H1 (cell line): ENCODE results near the gene KRT23. TPM values are rescaled to one million over a fixed set of nuclear protein-coding genes. Genes with fewer than 3 reads are reported as not detected.

Experiments
- CTCF ChIA-PET: fragments of 300-600 bp; sonication (Branson Sonifier 250); formaldehyde crosslinking; loops from one replicate; lab custom pipeline; 2021; ENCODE audit not compliant: partially characterized antibody; lab: Charles Lee
- POLR2A ChIA-PET: fragments of 300-600 bp; sonication (Branson Sonifier 250); formaldehyde crosslinking; loops from one replicate; lab custom pipeline; 2021; ENCODE audit warnings: inconsistent platforms; ENCODE audit not compliant: partially characterized antibody; lab: Charles Lee
- DNase-seq, 2 experiments: peaks; one replicate each; pipeline versions ENCODE4 v3.0.0 to v3.0.0-alpha.2; 2010 to 2022; ENCODE audit warnings: low spot score in 2 of 2, low read depth in 1 of 2, mixed read lengths in 1 of 2
- FAIRE-seq: peaks from 2 replicates; lab custom pipeline; 2011; peaks lifted over from hg19 to GRCh38; lab: Jason Lieb, UNC
- H2AFZ ChIP-seq: 2 replicates; pipeline ENCODE4 v1.8.1; 2012; ENCODE audit warnings: low read length, inconsistent platforms
- H2AK5ac ChIP-seq: 2 replicates; pipeline ENCODE4 v1.6.1; 2013; ENCODE audit warnings: low read depth, low read length
- H2BK120ac ChIP-seq: replicated peaks from 2 replicates; pipeline ENCODE3; 2013; ENCODE audit warnings: low read depth, low read length, inconsistent platforms
- H2BK12ac ChIP-seq: 2 replicates; pipeline ENCODE4 v1.6.1; 2013; ENCODE audit warnings: low read depth, low read length
- H2BK15ac ChIP-seq: 2 replicates; pipeline ENCODE4 v1.6.1; 2013; ENCODE audit warnings: low read length
- H2BK20ac ChIP-seq: 2 replicates; pipeline ENCODE4 v1.6.1; 2013; ENCODE audit warnings: low read length
- H2BK5ac ChIP-seq: 2 replicates; pipeline ENCODE4 v1.6.1; 2013; ENCODE audit warnings: low read depth, low read length
- H3K14ac ChIP-seq: 2 replicates; pipeline ENCODE4 v1.6.1; 2013; ENCODE audit warnings: inconsistent platforms; ENCODE audit not compliant: insufficient read length
- H3K18ac ChIP-seq: 2 replicates; pipeline ENCODE4 v1.6.1; 2013; ENCODE audit warnings: low read length; ENCODE audit errors: extremely low read depth
- H3K23ac ChIP-seq: 2 replicates; pipeline ENCODE4 v1.6.1; 2013; ENCODE audit warnings: inconsistent platforms; ENCODE audit not compliant: insufficient read length
- H3K23me2 ChIP-seq: 2 replicates; pipeline ENCODE4 v1.6.1; 2013; ENCODE audit warnings: low read depth, low read length
- H3K27ac ChIP-seq: 2 replicates; pipeline ENCODE4 v1.6.1; 2011; ENCODE audit warnings: low read depth, low read length, inconsistent platforms
- H3K27me3 ChIP-seq, 4 experiments: replicated peaks in 1 of 4; 1 replicate in 1 of 4; 2 replicates in 3 of 4; pipeline versions ENCODE4 v1.6.1 to v1.8.1; 2011 to 2013; ENCODE audit warnings: low read length in 3 of 4, mild to moderate bottlenecking in 3 of 4, inconsistent platforms in 2 of 4, mixed read lengths in 2 of 4, moderate library complexity in 1 of 4; ENCODE audit not compliant: control insufficient read depth in 3 of 4, insufficient read depth in 3 of 4; ENCODE audit errors: extremely low read depth in 1 of 4
- H3K36me3 ChIP-seq, 4 experiments: 2 replicates each; pipeline versions ENCODE4 v1.6.1 to v1.8.1; 2011 to 2013; ENCODE audit warnings: mild to moderate bottlenecking in 4 of 4, low read length in 3 of 4, moderate library complexity in 2 of 4, control low read depth in 1 of 4, inconsistent platforms in 1 of 4; ENCODE audit not compliant: insufficient read depth in 4 of 4, control insufficient read depth in 2 of 4
- H3K4ac ChIP-seq: replicated peaks from 2 replicates; pipeline ENCODE3; 2013; ENCODE audit warnings: low read length, low read depth, mixed read lengths, inconsistent platforms; ENCODE audit not compliant: insufficient read length
- H3K4me1 ChIP-seq, 4 experiments: replicated peaks in 1 of 4; 1 replicate in 1 of 4; 2 replicates in 3 of 4; pipeline versions ENCODE4 v1.6.1 to v1.8.1; 2011 to 2013; ENCODE audit warnings: low read length in 3 of 4, inconsistent platforms in 2 of 4, mixed read lengths in 1 of 4; ENCODE audit not compliant: insufficient read depth in 4 of 4, control insufficient read depth in 3 of 4
- H3K4me2 ChIP-seq, 2 experiments: 2 replicates each; pipeline versions ENCODE4 v1.6.1 to v1.8.1; 2011 to 2013; ENCODE audit warnings: low read depth in 2 of 2, low read length in 2 of 2, control low read depth in 1 of 2, inconsistent platforms in 1 of 2, mild to moderate bottlenecking in 1 of 2; ENCODE audit not compliant: insufficient read depth in 1 of 2
- H3K4me3 ChIP-seq, 4 experiments: fragments of 200-600, 300-600 bp in 1 of 4; sonication (generic), shearing (Covaris generic), sonication (Bioruptor Twin) in 1 of 4; 2 replicates each; pipeline versions ENCODE4 v1.5.1 to v1.8.1; 2011 to 2016; ENCODE audit warnings: low read length in 4 of 4, low read depth in 3 of 4, control low read depth in 2 of 4, inconsistent platforms in 2 of 4, mild to moderate bottlenecking in 2 of 4, mixed read lengths in 1 of 4, moderate library complexity in 1 of 4; ENCODE audit not compliant: insufficient read depth in 2 of 4; ENCODE audit errors: extremely low read depth in 1 of 4
- H3K56ac ChIP-seq: replicated peaks from 2 replicates; pipeline ENCODE3; 2013; ENCODE audit warnings: low read depth, mild to moderate bottlenecking, mixed read lengths, low read length, inconsistent platforms; ENCODE audit not compliant: insufficient read length
- H3K79me1 ChIP-seq: 2 replicates; pipeline ENCODE4 v1.6.1; 2013; ENCODE audit warnings: low read depth, low read length, control low read depth
- H3K79me2 ChIP-seq, 2 experiments: 2 replicates each; pipeline versions ENCODE4 v1.6.1 to v1.8.1; 2012 to 2013; ENCODE audit warnings: low read length in 2 of 2, mild to moderate bottlenecking in 2 of 2, inconsistent platforms in 1 of 2; ENCODE audit not compliant: insufficient read depth in 2 of 2, control insufficient read depth in 1 of 2
- H3K9ac ChIP-seq, 4 experiments: replicated peaks in 1 of 4; 1 replicate in 1 of 4; 2 replicates in 3 of 4; pipeline versions ENCODE4 v1.6.1 to v1.8.1; 2011 to 2013; ENCODE audit warnings: low read depth in 3 of 4, low read length in 3 of 4, control low read depth in 2 of 4, mild to moderate bottlenecking in 2 of 4, moderate library complexity in 2 of 4, inconsistent platforms in 1 of 4; ENCODE audit errors: extremely low read depth in 1 of 4
- H3K9me3 ChIP-seq, 2 experiments: 2 replicates each; pipeline versions ENCODE4 v1.6.1 to v1.8.1; 2012 to 2013; ENCODE audit warnings: mild to moderate bottlenecking in 2 of 2, moderate library complexity in 2 of 2, control low read depth in 1 of 2, inconsistent platforms in 1 of 2, low read depth in 1 of 2, low read length in 1 of 2, mixed read lengths in 1 of 2; ENCODE audit not compliant: insufficient read depth in 2 of 2
- H4K20me1 ChIP-seq, 2 experiments: replicated peaks in 1 of 2; 2 replicates each; pipeline versions ENCODE3 to v1.8.1; 2011 to 2013; ENCODE audit warnings: inconsistent platforms in 2 of 2, low read length in 2 of 2, mild to moderate bottlenecking in 1 of 2; ENCODE audit not compliant: insufficient read depth in 2 of 2, control insufficient read depth in 1 of 2
- H4K5ac ChIP-seq: 2 replicates; pipeline ENCODE4 v1.6.1; 2013; ENCODE audit warnings: low read length, low read depth, mixed read lengths, inconsistent platforms; ENCODE audit not compliant: insufficient read length
- H4K8ac ChIP-seq: 2 replicates; pipeline ENCODE4 v1.8.0; 2013; ENCODE audit warnings: mild to moderate bottlenecking, moderate library complexity, low read length, inconsistent platforms; ENCODE audit not compliant: insufficient read depth; ENCODE audit errors: extremely low read depth
- H4K91ac ChIP-seq: replicated peaks from 2 replicates; pipeline ENCODE3; 2013; ENCODE audit warnings: low read length, mixed read lengths, inconsistent platforms; ENCODE audit not compliant: insufficient read length
- CBX8 ChIP-seq: fragments of 300-800, 300-1000 bp; sonication (generic); IDR thresholded peaks from 2 replicates; pipeline ENCODE4 v1.7.1; 2016; ENCODE audit warnings: low read depth, low read length, borderline replicate concordance
- CHD1 ChIP-seq: IDR thresholded peaks from 2 replicates; pipeline ENCODE4 v1.6.1; 2012; ENCODE audit warnings: low read depth, low read length, improper control_type of control experiment
- CREB1 ChIP-seq: IDR thresholded peaks from 2 replicates; pipeline ENCODE4 v1.6.1; 2012; ENCODE audit warnings: inconsistent platforms
- EGR1 ChIP-seq: IDR thresholded peaks from 2 replicates; pipeline ENCODE4 v1.6.1; 2011; ENCODE audit warnings: low read depth, low read length, borderline replicate concordance
- GTF2F1 ChIP-seq: IDR thresholded peaks from 2 replicates; pipeline ENCODE4 v1.6.1; 2012; ENCODE audit warnings: low read depth, low read length, improper control_type of control experiment, borderline replicate concordance
- SP1 ChIP-seq: IDR thresholded peaks from 2 replicates; pipeline ENCODE4 v1.6.1; 2011; ENCODE audit warnings: low read depth, low read length
- WGBS, 2 experiments: shearing (Covaris generic) in 1 of 2; methylation state at CpG; one replicate each; pipeline versions ENCODE4 v1.1.6 to v1.1.7; 2013 to 2015; ENCODE audit warnings: low lambda C conversion rate in 2 of 2, mixed read lengths in 2 of 2, inconsistent platforms in 1 of 2, low coverage in 1 of 2, missing lambda C conversion rate in 1 of 2; ENCODE audit not compliant: insufficient replicate concordance in 2 of 2, insufficient coverage in 1 of 2, insufficient read length in 1 of 2; ENCODE audit errors: extremely low coverage in 1 of 2, missing lambda C conversion rate in 1 of 2; 5-methylcytosine and 5-hydroxymethylcytosine counted together
- polyA plus RNA-seq, 7 experiments: library from polyadenylated mRNA; depleted of rRNA in 3 of 7; stranded (reverse) in 5 of 7; unstranded in 2 of 7; fragments of >200 nt in 5 of 7; fragments of 200-250 nt in 2 of 7; gene quantifications; 1 replicate in 5 of 7; 2 replicates in 1 of 7; 4 replicates in 1 of 7; pipeline versions ENCODE4 v1.2.1 to v1.2.3, GENCODE V29; 2011 to 2013; ENCODE audit warnings: missing spikeins in 2 of 7, mixed read lengths in 2 of 7
- total RNA-seq: library from RNA; stranded (reverse); fragmentation: NEBNext Ultra II Directional; extraction: Animal tissue kit (Norgen Biotek cat#: 25700); gene quantifications from 2 replicates; pipeline ENCODE4 v1.2.1, GENCODE V29; 2021
- TF ChIP-seq, protein P1 (sequence below): IDR thresholded peaks from 2 replicates; pipeline ENCODE4 v1.6.1; 2011; ENCODE audit warnings: low read depth, mild to moderate bottlenecking, low read length; ENCODE audit not compliant: insufficient read depth

The KRT23 gene
- total and polyA plus RNA-seq, 2 of the 8 experiments (the other 6 are each of a cell fraction or from before 2014, with no cell fraction given), result not detected

DNA sequence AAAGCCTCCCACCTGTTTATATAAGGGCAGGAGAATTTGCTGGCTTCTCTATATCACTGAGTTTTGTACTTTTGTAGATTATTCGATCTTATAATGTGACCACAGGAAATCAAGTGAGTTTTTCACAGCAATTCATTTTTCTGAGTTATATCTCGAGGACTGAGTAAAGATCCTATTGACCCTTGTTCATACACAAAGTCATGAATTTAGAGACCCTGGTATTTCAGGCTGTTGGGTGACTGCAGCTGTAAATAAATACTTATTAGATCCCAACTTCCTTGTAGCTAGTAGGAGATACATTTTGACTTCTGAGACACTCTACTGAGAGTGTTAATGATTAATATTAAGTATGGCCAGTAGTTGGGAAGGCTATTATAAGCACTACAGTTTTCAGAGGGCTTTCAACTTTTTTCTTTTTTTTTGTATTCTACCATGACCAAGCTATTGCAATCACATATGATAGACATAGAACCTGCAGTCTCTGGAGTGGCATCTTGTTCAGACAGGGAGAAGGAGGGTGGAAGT is 49.2 kb downstream of the KRT23 start:
- WGBS, 2 experiments, result 98% methylated on average over 2 of the region's 2 CpGs; no CpG with 5 or more reads in 1 of the 2 experiments

More for the DNA sequence above, 49.2 kb downstream of the KRT23 start:
- Histone ChIP-seq H3K14ac (no peak overlapping the region), H3K27me3 (no peaks in the 10 kb centered on the region), H2AFZ (no peak overlapping the region), H3K4ac (no peak overlapping the region), H3K79me1 (no peaks in the 10 kb centered on the region), H2BK20ac (no peak overlapping the region), H3K18ac (no peak overlapping the region), H3K56ac (no peak overlapping the region), H2BK15ac (no peak overlapping the region), H2BK12ac (no peak overlapping the region), H3K23me2 (no peaks in the 10 kb centered on the region), H3K27ac (no peak overlapping the region), H3K9me3 (no peaks in the 10 kb centered on the region), H4K5ac (no peak overlapping the region), H4K20me1 (no peaks in the 10 kb centered on the region), H3K9ac (no peak overlapping the region), H2AK5ac (no peak overlapping the region), H3K79me2 (no peaks in the 10 kb centered on the region), H3K4me1 (no peaks in the 10 kb centered on the region), H3K4me3 (no peak overlapping the region), H3K23ac (no peak overlapping the region), H3K36me3 (no peaks in the 10 kb centered on the region), H4K91ac (no peak overlapping the region), H4K8ac (no peak overlapping the region), H2BK5ac (no peak overlapping the region), H3K4me2 (no peak overlapping the region), H2BK120ac (no peak overlapping the region)
- CTCF ChIA-PET, result interaction anchor here (0.6 to 0.9 kb wide), 2 partner anchors 25 to 184 kb away, joined by 3 read pairs; no protein-coding TSS in a partner anchor
- DNase-seq (no peak), FAIRE-seq (no peak)
- no peak for TF ChIP-seq GTF2F1
- no peak for TF ChIP-seq CREB1
- TF ChIP-seq CHD1, result no peak
- TF ChIP-seq, protein P1, sequence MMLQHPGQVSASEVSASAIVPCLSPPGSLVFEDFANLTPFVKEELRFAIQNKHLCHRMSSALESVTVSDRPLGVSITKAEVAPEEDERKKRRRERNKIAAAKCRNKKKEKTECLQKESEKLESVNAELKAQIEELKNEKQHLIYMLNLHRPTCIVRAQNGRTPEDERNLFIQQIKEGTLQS, result no peak
- TF ChIP-seq EGR1, result no peak
- no peak for TF ChIP-seq SP1
- no peak for TF ChIP-seq CBX8
- POLR2A ChIA-PET, result no interaction called here
